GM19328 (cell line): Measurements from ENCODE around the gene STIM1.

ENCODE experiments used
- ATAC-seq: cut with Tn5 transposase; IDR thresholded peaks from one replicate; pipeline ENCODE4 v1.9.1; 2021; ENCODE audit warnings: mild to moderate bottlenecking, moderate library complexity; ENCODE audit not compliant: unreplicated experiment

Gene STIM1

DNA sequence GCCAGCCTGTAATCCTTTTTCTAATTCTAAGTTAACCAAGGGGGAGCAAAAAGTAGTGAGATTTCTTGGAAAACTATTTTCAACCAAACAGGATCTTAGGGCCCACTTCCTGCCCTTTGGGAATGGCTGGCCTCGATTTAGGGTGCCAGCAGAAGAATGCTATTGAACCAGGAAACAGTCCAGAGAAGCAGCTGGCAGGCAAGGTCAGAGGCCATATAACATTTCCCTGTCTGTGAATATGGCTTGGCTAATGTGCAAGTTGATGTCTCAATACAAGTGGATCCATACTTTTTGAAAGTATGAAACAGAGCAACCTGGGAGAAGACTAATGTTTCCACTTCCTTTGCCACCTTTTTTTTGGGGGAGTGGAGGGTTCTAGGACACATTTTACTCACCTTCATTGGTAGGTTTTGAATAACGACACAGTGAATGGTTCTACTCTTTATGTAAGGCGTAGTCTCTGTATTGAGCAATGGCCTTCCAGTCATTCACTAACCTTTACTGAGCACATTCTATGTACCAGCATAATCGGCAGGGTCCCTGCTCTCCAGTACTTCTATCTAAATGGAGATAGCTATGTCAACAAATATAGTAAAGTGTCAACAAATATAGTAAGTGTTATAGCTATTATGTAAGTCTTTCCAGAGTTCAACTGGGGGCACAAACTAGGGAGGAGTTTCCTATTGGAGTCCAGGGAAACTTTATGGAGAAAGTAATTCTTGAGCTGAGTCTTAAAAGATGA, 204.9 kb downstream of the STIM1 start:
- ATAC-seq, result no peak

DNA sequence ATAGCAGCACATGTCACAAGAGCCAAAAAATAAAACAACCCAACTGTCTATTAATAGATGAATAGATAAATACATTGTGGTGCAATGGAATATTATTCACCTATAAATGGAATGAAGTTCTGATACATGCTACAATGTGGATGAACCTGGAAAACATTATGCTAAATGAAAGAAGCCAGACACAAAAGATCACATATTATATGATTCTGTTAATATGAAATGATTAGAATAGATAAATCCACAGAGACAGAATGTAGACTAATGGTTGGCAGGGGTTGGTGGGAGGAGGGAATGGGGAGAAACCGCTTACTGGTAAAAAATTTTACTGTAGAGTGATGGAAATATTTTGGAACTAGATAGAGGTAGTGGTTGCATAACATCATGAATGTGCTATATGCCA, 206.2 kb downstream of the STIM1 start:
- ATAC-seq, result no peak

- ATAC-seq, result no peak
Measured at GRCh38 chr11:4063348-4063747, 207.9 kb downstream of the STIM1 start.

DNA sequence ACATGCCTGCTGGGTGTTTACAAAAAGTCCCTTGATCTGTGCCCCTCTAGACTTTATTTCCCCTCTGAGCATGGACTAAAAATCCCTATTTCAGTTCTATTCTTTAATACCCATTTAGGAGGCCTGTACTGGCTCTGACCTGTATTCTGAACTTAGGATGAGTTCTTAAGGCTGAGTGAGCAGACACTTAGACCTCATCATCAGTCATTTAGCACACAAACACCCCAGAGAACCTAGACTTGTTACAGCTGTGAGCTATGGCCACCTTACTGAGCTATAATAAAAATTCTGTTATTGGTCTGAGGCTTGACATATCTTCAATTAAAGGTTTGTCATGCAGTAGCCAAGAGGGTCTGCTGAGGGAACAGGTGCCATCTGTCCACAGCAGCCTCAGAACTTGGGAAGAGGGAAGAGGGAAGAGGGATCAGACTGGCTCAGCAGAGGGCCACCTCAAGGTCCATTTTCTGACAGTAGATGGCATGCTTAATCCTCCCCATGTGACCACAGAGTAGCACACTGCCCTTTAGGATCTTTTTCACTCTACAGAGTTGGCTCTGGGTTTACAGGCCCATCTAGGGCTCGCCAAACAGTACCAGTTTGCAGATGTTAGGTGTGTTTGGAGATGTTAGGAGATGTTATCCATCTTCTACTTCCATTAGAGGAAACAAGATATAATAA, 209.0 kb downstream of the STIM1 start:
- no peak for ATAC-seq

DNA sequence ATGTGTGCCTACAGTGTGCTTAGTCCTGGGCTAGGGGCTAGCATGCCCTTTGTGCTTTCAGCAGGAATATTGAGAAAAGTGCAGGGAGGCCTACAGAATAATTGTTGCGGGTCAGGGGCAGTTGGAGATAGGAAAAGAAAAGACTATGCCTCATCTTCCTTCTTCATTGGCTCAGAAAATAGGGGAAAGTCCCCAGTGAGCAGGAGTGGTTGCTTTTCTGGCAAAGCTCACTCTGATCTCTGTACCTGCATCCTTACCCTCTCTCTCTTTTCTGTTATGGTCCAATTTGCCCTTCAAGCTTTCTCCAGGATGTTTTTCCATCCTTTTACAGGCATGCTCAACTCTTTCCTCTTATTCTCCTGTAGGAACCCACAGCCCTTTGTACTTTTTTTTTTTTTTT, 209.6 kb downstream of the STIM1 start:
- no peak for ATAC-seq

- ATAC-seq, result no peak
Measured at GRCh38 chr11:4065601-4066377, 210.3 kb downstream of the STIM1 start.

DNA sequence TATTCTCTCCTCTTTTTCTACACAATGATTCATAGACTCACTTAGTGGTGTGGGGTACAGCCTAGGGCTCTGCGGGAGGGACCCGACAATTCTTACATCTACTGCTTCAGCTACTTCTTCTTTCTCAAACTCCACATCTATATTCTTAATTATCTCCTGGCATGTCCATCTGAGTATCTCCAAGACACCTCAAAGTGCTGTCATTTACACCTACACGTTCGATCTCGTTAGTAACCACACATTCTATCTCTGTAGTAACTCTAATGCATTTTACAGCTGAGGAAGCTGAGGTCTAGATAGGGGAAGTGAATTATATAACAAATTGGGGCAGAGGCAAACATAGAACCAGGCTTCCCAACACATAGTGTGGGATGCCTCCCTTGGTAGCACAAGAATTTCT, 211.4 kb downstream of the STIM1 start:
- no peak for ATAC-seq

DNA sequence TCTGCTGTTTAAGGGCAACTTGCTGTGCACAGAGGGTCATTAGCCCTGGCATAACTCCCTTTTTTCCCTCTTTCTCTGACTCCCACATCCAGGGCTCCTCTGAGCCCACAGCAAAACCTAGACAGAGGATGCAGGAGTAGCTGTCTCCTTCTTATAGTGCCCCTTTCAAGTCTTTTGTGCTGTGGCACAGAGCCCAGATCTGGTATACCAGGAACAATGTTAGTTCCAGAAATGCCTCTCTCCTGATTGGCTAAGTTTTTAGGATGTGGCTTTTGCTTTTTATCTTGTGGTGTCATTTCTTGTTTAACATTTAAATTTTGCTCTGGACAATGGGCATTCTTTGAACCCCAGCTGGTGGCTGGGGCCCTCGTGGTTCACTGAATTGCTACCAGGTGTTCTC, 213.5 kb downstream of the STIM1 start:
- no peak for ATAC-seq

GRCh38 chr11:4071325-4071724, 215.9 kb downstream of the STIM1 start:
- ATAC-seq, result no peak

DNA sequence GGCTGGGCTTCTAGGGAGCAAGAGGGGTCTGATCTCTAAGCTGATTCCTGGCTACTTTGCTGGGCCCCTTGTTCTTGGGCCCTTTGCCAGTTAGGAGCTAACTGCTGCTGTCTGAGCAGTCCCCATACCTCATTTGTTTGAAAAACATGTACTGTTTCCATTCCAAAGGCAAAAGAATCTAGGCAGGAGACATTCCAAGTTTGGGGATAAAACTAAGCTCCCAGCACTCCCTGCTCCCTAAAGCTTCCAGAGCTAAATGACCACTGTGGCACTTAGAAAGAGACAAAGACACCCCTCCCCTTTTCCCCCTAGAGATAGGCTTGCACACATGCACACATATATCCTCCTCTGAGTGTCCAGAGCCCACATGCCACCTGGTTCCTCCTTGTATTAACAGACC, 216.4 kb downstream of the STIM1 start:
- no peak for ATAC-seq

- no peak for ATAC-seq
Measured at GRCh38 chr11:4072668-4073285, 217.3 kb downstream of the STIM1 start.

GRCh38 chr11:4074266-4074665, 218.8 kb downstream of the STIM1 start:
- no peak for ATAC-seq

GRCh38 chr11:4076774-4077173, 221.3 kb downstream of the STIM1 start:
- ATAC-seq, result no peak

- ATAC-seq, result no peak
Measured at GRCh38 chr11:4083198-4083597, 227.7 kb downstream of the STIM1 start.

DNA sequence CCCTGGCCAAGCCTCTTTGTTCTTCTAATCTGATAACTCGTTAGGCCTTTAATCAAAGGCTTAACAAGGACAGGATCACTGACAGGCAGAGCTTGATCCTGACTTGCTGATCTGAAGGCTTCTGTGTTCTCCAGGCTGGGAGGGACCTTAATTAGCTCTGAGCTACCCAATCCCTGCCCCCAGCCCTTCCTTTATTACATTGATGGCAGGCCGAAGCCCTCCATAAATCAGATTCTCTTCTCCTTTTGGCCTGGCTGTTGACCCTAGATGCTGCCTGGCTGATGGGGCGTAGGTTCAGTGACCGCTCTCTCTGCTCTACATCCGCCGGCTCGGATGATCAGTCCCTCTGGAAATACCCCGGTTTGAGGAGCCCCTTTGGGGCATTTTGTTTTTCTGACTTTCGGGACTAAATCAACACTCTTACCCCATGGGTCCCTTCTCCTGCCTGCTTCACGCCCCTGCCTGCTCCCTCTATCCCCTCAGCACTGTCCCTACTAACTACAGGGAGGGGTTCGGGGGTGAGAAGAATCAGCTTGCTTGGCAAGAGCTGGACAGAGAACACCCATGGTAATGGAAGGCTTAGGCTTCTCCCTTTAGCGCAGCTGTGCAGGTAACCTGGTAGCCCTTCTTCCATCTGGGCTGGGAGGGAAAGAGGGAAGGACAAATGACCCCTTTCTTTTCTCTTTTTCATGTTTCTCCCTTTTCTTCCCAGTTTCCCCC, 229.1 kb downstream of the STIM1 start:
- ATAC-seq, result no peak

DNA sequence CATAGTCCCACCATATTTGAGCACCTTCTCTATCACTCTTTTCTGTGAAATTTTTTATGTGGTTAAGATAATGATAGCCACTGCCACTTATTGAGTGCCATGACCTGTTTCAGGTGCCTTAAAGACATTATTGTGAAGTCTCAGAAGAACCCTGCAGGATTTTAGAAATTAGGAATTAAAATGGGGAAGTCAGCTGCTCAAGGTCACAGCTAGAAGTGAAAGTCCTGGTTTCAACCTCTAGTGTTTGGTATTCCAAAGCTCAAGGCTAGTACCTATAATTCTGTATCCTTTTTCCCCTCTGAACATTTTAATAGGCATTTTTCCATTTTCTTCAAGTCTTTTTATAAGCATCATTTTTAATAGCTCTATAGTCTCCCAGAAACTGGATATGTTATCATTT, 230.1 kb downstream of the STIM1 start:
- ATAC-seq, result no peak

GRCh38 chr11:4086575-4087353, 231.3 kb downstream of the STIM1 start:
- ATAC-seq, result no peak

DNA sequence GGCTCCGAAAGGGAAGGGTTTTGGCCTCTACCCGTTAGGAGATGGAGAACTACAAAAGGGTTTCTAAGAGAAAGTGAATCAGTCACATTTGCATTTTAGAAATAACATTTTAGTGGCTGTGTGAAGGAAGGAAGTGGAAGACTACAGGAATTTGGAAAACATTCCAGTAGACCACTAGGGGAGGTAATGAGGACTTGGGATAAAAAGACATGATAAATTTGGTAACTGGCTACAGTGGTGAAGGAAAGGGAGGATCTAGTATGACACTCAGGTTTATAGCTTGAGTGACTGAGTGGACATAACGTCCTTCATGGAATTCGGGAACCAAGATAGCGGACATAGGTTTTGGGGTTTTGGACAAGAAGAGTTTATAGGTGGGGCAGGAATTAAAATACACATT, 232.1 kb downstream of the STIM1 start:
- no peak for ATAC-seq

DNA sequence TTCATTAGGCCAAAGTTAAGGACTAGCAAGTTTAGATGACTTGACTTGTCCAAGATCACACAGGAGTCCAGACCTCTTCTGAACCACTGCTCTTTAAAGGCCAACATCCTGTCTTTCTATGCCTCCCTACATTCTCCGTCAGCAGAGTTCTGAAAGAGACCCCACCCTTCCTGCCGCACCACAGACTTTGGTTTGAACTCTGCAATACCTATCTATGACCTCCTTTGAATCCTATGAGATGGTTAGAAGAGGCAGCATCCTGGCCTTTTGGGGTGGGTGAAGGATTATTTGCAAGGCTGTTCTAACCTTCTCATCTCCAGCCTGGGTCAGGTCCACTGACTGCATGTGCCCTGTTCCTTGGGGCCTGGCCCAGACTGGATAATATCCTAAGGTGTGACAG, 234.8 kb downstream of the STIM1 start:
- ATAC-seq, result no peak

- ATAC-seq, result no peak
Measured at GRCh38 chr11:4092026-4092425, 236.6 kb downstream of the STIM1 start.
